ENCODE results near the gene ZNF474.

Gene ZNF474

DNA sequence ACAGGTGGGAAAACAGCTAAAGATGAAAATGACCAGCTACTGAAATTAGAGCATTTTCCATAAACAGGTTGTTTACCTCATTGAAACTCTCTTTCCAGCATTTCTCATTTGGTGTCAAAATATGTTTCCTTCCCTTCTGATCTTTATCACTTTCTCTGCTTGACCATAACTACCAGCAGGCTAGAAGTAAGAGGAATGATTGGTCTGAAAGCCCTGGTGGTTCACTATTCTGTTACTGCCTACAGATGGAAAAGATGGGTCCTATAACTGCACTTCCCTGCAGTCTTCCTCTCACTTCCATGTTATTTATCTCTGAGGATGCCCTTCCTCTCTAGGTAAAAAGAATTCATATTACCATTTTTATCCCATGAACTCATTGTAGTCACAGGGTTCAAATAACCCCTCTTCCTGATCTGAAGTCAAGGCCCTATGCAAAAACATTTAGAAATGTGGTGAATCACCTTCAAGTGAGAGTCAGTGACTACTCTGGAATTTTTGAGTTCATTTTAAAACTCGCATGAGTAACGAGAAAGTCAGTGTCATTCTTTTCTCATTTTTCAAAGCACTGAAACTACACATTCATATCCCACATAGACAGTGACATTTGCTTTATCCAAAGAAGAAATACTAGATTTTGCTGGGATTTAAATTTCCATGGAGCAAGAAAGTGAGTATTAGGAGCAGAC is 51.7 kb downstream of the ZNF474 start:
- Histone ChIP-seq H3K27me3 (ENCODE audit: control insufficient read depth, insufficient read depth, low read length, poor library complexity, severe bottlenecking) (no peaks in the 10 kb centered on the region), H3K36me3 (ENCODE audit: control insufficient read depth, insufficient read depth, low read length) (no peaks in the 10 kb centered on the region), H3K27ac (ENCODE audit: insufficient read depth, low read depth, low read length, poor library complexity, severe bottlenecking) (no peak overlapping the region), H3K4me3 (ENCODE audit: insufficient read depth, low read depth, low read length) (no peak overlapping the region), H3K4me1 (ENCODE audit: control insufficient read depth, insufficient read depth, low read length) (peaks cover 12% of the 10 kb centered on the region), H3K9me3 (ENCODE audit: control insufficient read depth, low read length) (no peaks in the 10 kb centered on the region)
- WGBS, 2 experiments: 87 to 91% methylated on average over 2 of the region's 2 CpGs

DNA sequence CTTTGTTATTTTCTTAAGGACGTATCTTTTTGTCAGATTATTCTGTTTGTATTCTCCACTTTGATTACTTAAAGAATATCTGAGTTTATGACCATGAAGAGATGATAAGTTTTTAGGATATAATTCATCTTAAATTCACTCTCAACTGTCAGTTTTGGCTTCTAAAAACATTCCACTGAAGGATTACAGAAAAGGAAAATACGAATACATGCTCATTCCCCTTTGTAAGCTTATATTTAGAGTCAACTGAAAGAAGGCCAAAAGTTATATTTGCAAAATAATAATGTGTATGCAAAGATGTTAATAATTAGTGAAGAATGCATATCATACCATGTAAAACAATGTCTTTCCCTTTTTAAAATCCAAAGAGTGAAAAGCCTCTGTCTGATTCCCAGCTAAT is 52.5 kb downstream of the ZNF474 start:
- WGBS, 2 experiments: 80 to 85% methylated on average over 1 to 2 of the region's 2 CpGs
- H3K4me1 ChIP-seq (ENCODE audit: control insufficient read depth, insufficient read depth, low read length): peaks cover 12% of the 10 kb centered on the region
- no peaks in the 10 kb centered on the region for H3K27me3 ChIP-seq (ENCODE audit: control insufficient read depth, insufficient read depth, low read length, poor library complexity, severe bottlenecking)
- no peak overlapping the region for H3K4me3 ChIP-seq (ENCODE audit: insufficient read depth, low read depth, low read length)
- no peaks in the 10 kb centered on the region for H3K9me3 ChIP-seq (ENCODE audit: control insufficient read depth, low read length)
- H3K27ac ChIP-seq (ENCODE audit: insufficient read depth, low read depth, low read length, poor library complexity, severe bottlenecking): no peak overlapping the region
- H3K36me3 ChIP-seq (ENCODE audit: control insufficient read depth, insufficient read depth, low read length): no peaks in the 10 kb centered on the region

GRCh38 chr5:122182491-122182921 is 53.2 kb downstream of the ZNF474 start:
- no peak overlapping the region for H3K27ac ChIP-seq (ENCODE audit: insufficient read depth, low read depth, low read length, poor library complexity, severe bottlenecking)
- H3K27me3 ChIP-seq (ENCODE audit: control insufficient read depth, insufficient read depth, low read length, poor library complexity, severe bottlenecking): no peaks in the 10 kb centered on the region
- no peak overlapping the region for H3K4me3 ChIP-seq (ENCODE audit: insufficient read depth, low read depth, low read length)
- no peaks in the 10 kb centered on the region for H3K36me3 ChIP-seq (ENCODE audit: control insufficient read depth, insufficient read depth, low read length)
- peaks cover 12% of the 10 kb centered on the region for H3K4me1 ChIP-seq (ENCODE audit: control insufficient read depth, insufficient read depth, low read length)
- WGBS, 2 experiments: 56 to 57% methylated on average over 5 to 7 of the region's 7 CpGs
- no peaks in the 10 kb centered on the region for H3K9me3 ChIP-seq (ENCODE audit: control insufficient read depth, low read length)

DNA sequence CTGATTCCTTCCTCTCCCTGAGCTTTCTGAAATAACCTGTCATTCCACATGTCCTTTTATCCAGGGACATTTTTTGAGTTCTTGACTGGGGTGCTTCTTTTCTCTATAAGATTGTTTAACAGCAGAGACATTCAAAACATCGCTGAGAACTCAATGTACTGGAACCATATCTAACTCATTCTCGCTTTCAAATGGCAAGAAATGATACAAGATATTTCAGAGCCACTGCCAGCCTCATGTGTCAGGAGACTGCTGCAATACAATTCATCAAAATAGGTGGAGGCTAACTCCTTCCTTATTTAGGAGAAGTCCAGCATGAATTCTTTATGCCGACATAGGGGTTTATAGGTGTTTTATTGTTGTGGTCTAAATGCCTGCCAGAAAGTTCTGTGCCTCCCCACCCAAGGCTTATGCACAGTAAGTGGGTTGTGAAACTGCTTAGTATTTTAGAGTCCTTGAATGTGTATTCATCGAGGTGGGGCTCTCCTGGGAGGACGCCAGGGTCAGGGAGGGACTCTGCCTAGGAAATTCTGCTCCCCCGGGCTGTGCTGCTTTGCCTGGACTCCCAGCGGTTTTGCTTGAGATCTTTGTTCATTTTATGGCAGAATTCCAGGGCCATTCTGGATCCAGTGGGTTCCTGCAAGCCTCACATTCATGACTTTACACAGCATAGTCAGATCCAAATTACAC is 53.9 kb downstream of the ZNF474 start:
- Histone ChIP-seq H3K9me3 (ENCODE audit: control insufficient read depth, low read length) (no peaks in the 10 kb centered on the region), H3K27me3 (ENCODE audit: control insufficient read depth, insufficient read depth, low read length, poor library complexity, severe bottlenecking) (no peaks in the 10 kb centered on the region), H3K4me1 (ENCODE audit: control insufficient read depth, insufficient read depth, low read length) (peaks cover 12% of the 10 kb centered on the region), H3K4me3 (ENCODE audit: insufficient read depth, low read depth, low read length) (no peak overlapping the region), H3K36me3 (ENCODE audit: control insufficient read depth, insufficient read depth, low read length) (no peaks in the 10 kb centered on the region), H3K27ac (ENCODE audit: insufficient read depth, low read depth, low read length, poor library complexity, severe bottlenecking) (no peak overlapping the region)
- WGBS, 2 experiments: 81 to 82% methylated on average over 7 of the region's 7 CpGs

- H3K27ac ChIP-seq (ENCODE audit: insufficient read depth, low read depth, low read length, poor library complexity, severe bottlenecking): no peak overlapping the region
These were observed 54.4 kb downstream of the ZNF474 start for GRCh38 chr5:122183788-122184170.

GRCh38 chr5:122184676-122185255 is 55.4 kb downstream of the ZNF474 start:
- Histone ChIP-seq H3K36me3 (ENCODE audit: control insufficient read depth, insufficient read depth, low read length) (no peaks in the 10 kb centered on the region), H3K4me1 (ENCODE audit: control insufficient read depth, insufficient read depth, low read length) (peaks cover 12% of the 10 kb centered on the region), H3K27me3 (ENCODE audit: control insufficient read depth, insufficient read depth, low read length, poor library complexity, severe bottlenecking) (no peaks in the 10 kb centered on the region), H3K9me3 (ENCODE audit: control insufficient read depth, low read length) (no peaks in the 10 kb centered on the region), H3K4me3 (ENCODE audit: insufficient read depth, low read depth, low read length) (no peak overlapping the region), H3K27ac (ENCODE audit: insufficient read depth, low read depth, low read length, poor library complexity, severe bottlenecking) (no peak overlapping the region)
- 96% methylated on average over 5 of the region's 5 CpGs for WGBS, 2 experiments

More at GRCh38 chr5:122183788-122184170, 54.4 kb downstream of the ZNF474 start:
- H3K9me3 ChIP-seq (ENCODE audit: control insufficient read depth, low read length): no peaks in the 10 kb centered on the region
- peaks cover 12% of the 10 kb centered on the region for H3K4me1 ChIP-seq (ENCODE audit: control insufficient read depth, insufficient read depth, low read length)
- no peaks in the 10 kb centered on the region for H3K36me3 ChIP-seq (ENCODE audit: control insufficient read depth, insufficient read depth, low read length)
- H3K4me3 ChIP-seq (ENCODE audit: insufficient read depth, low read depth, low read length): no peak overlapping the region
- H3K27me3 ChIP-seq (ENCODE audit: control insufficient read depth, insufficient read depth, low read length, poor library complexity, severe bottlenecking): no peaks in the 10 kb centered on the region

DNA sequence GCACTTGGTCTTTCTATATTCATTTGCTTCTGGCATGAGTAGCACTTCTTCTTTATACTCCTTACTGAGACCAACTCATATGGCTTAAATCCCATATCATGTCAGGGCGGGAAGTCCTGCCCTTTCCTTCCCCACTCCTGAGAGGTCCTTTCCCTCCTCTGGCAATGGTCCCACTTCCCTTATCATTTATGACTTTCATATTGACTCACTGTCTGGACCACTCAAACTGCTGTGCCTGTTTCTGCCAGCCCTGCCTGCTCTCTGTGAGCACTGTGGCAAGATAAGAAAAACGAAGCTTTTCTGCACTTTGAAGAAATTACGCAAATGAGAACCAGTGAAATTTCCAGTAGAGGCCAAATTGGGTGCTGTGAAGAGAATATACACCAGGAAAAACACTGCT is 58.1 kb downstream of the ZNF474 start:
- WGBS, 2 experiments: 95% methylated on average over 3 of the region's 3 CpGs
- Histone ChIP-seq H3K36me3 (ENCODE audit: control insufficient read depth, insufficient read depth, low read length) (no peaks in the 10 kb centered on the region), H3K27me3 (ENCODE audit: control insufficient read depth, insufficient read depth, low read length, poor library complexity, severe bottlenecking) (no peaks in the 10 kb centered on the region), H3K4me3 (ENCODE audit: insufficient read depth, low read depth, low read length) (no peak overlapping the region), H3K9me3 (ENCODE audit: control insufficient read depth, low read length) (no peaks in the 10 kb centered on the region), H3K27ac (ENCODE audit: insufficient read depth, low read depth, low read length, poor library complexity, severe bottlenecking) (no peak overlapping the region), H3K4me1 (ENCODE audit: control insufficient read depth, insufficient read depth, low read length) (peaks cover 12% of the 10 kb centered on the region)

DNA sequence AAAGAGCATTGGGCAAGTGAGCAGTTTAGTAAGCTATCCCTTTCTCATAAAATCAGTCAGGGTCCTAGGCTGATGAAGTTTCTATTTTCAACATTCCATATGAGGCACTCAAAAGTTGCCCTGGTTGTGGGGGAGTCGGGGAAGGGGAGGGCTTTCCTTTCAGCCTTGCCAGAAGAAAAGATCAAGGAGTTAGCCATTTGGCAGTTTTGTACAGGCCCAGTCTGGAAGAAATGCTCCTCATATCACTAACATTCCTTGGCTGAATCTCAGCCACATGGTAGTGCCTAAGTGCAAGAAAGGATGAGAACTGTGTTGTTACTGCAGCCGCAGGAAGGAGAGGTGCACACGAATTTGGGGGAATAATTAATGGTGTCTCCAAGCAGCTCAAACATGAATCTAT is 60.8 kb downstream of the ZNF474 start:
- no peak overlapping the region for H3K27ac ChIP-seq (ENCODE audit: insufficient read depth, low read depth, low read length, poor library complexity, severe bottlenecking)

GRCh38 chr5:122192497-122193496 is 63.5 kb downstream of the ZNF474 start:
- no peaks in the 10 kb centered on the region for H3K4me1 ChIP-seq (ENCODE audit: control insufficient read depth, insufficient read depth, low read length)
- H3K9me3 ChIP-seq (ENCODE audit: control insufficient read depth, low read length): no peaks in the 10 kb centered on the region
- H3K4me3 ChIP-seq (ENCODE audit: insufficient read depth, low read depth, low read length): no peak overlapping the region
- no peaks in the 10 kb centered on the region for H3K36me3 ChIP-seq (ENCODE audit: control insufficient read depth, insufficient read depth, low read length)
- no peaks in the 10 kb centered on the region for H3K27me3 ChIP-seq (ENCODE audit: control insufficient read depth, insufficient read depth, low read length, poor library complexity, severe bottlenecking)
- WGBS, 2 experiments: 50 to 54% methylated on average over 8 of the region's 8 CpGs
- no peak overlapping the region for H3K27ac ChIP-seq (ENCODE audit: insufficient read depth, low read depth, low read length, poor library complexity, severe bottlenecking)

More for the DNA sequence above, 60.8 kb downstream of the ZNF474 start:
- WGBS, 2 experiments: 93 to 100% methylated on average over 3 of the region's 3 CpGs
- Histone ChIP-seq H3K4me1 (ENCODE audit: control insufficient read depth, insufficient read depth, low read length) (no peaks in the 10 kb centered on the region), H3K36me3 (ENCODE audit: control insufficient read depth, insufficient read depth, low read length) (no peaks in the 10 kb centered on the region), H3K9me3 (ENCODE audit: control insufficient read depth, low read length) (no peaks in the 10 kb centered on the region), H3K27me3 (ENCODE audit: control insufficient read depth, insufficient read depth, low read length, poor library complexity, severe bottlenecking) (no peaks in the 10 kb centered on the region), H3K4me3 (ENCODE audit: insufficient read depth, low read depth, low read length) (no peak overlapping the region)

Data from ectodermal cell (in vitro differentiated cells).